Thymus (tissue), 11 donors: ENCODE data around the gene DPYD. TPM values are rescaled to one million over a fixed set of nuclear protein-coding genes. Genes with fewer than 3 reads are reported as not detected.

ENCODE experiments used
- DNase-seq, 9 donors: peaks; one replicate each; pipeline ENCODE4 v3.0.0-alpha.2; 2013; ENCODE audit warnings: low spot score in 9 of 9, low read depth in 6 of 9, missing footprints in 1 of 9
- H3K27ac ChIP-seq, 2 donors: one replicate each; pipeline ENCODE4 v1.5.1; 2013; ENCODE audit warnings: control low read depth in 1 of 2, low read depth in 1 of 2, low read length in 1 of 2, mild to moderate bottlenecking in 1 of 2, moderate library complexity in 1 of 2
- H3K27me3 ChIP-seq, 2 donors: one replicate each; pipeline ENCODE4 v1.5.1; 2013; ENCODE audit warnings: low read length in 1 of 2; ENCODE audit not compliant: control insufficient read depth in 2 of 2, insufficient read depth in 1 of 2
- H3K36me3 ChIP-seq, 2 donors: one replicate each; pipeline ENCODE4 v1.5.1; 2013; ENCODE audit warnings: low read length in 1 of 2, mild to moderate bottlenecking in 1 of 2, moderate library complexity in 1 of 2; ENCODE audit not compliant: control insufficient read depth in 2 of 2, insufficient read depth in 2 of 2
- H3K4me1 ChIP-seq, 2 donors: one replicate each; pipeline ENCODE4 v1.5.1; 2013; ENCODE audit warnings: low read length in 2 of 2; ENCODE audit not compliant: control insufficient read depth in 2 of 2, insufficient read depth in 2 of 2
- H3K4me3 ChIP-seq, 2 donors: one replicate each; pipeline ENCODE4 v1.5.1; 2013; ENCODE audit warnings: low read length in 2 of 2, control low read depth in 1 of 2, mild to moderate bottlenecking in 1 of 2
- H3K9me3 ChIP-seq, 2 donors: one replicate each; pipeline ENCODE4 v1.5.1; 2013; ENCODE audit warnings: low read length in 1 of 2, mild to moderate bottlenecking in 1 of 2; ENCODE audit not compliant: control insufficient read depth in 2 of 2, insufficient read depth in 1 of 2
- WGBS: extraction: QIAGEN DNeasy Blood & Tissue Kit; methylation state at CpG from one replicate; pipeline ENCODE4 v1.1.7; 2013; 5-methylcytosine and 5-hydroxymethylcytosine counted together
- polyA plus RNA-seq: library from polyadenylated mRNA; stranded (reverse); fragments of 200-250 nt; gene quantifications from one replicate; pipeline ENCODE4 v1.2.3, GENCODE V29; 2013
- total RNA-seq: library from RNA; stranded (reverse); fragments of 120-200 nt; gene quantifications from one replicate; pipeline ENCODE4 v1.2.4, GENCODE V29; 2013
- donor health status: healthy.

Gene DPYD
- total and polyA plus RNA-seq, 2 donors: 13.1 to 29.4 TPM

- H3K27me3 ChIP-seq: no peaks in the 10 kb centered on the region
- WGBS: 21% methylated on average over 8 of the region's 8 CpGs
- H3K9me3 ChIP-seq: no peaks in the 10 kb centered on the region
- no peak overlapping the region for H3K27ac ChIP-seq
- H3K4me1 ChIP-seq: peaks cover 0 to 4% of the 10 kb centered on the region in 2 donors
- H3K36me3 ChIP-seq: no peaks in the 10 kb centered on the region
- DNase-seq: peak in 5 of 9 donors; percentile 21 to 67 (median 37)
- H3K4me3 ChIP-seq: no peak overlapping the region
Measured at GRCh38 chr1:97911266-97912215, 9.3 kb downstream of the DPYD start.

DNA sequence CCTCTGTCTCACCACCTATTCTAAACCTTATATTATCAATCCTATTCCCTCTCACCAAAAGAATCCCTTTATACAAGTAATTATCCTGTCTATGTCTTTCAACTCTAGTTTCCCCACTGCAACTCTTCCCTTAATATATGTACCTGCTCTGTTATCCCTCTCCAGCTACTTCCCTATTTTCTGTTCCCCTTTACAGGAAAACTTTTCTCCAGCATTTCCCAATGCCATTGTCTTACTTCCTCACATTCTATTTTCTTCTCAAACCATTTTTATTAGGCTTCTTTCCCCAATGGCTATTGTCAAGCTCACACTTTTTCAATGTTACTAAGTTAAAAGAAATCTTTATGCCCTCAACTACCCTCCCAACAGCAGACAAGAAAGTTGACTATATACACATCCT, 11.6 kb downstream of the DPYD start:
- H3K4me3 ChIP-seq: no peak overlapping the region
- no peaks in the 10 kb centered on the region for H3K27me3 ChIP-seq
- no peak for DNase-seq
- H3K36me3 ChIP-seq: no peaks in the 10 kb centered on the region
- no peak overlapping the region for H3K27ac ChIP-seq
- peaks cover 0 to 4% of the 10 kb centered on the region in 2 donors for H3K4me1 ChIP-seq
- H3K9me3 ChIP-seq: no peaks in the 10 kb centered on the region

GRCh38 chr1:97907886-97908285, 12.9 kb downstream of the DPYD start:
- no peak overlapping the region for H3K4me3 ChIP-seq
- H3K36me3 ChIP-seq: no peaks in the 10 kb centered on the region
- no peak for DNase-seq
- no peak overlapping the region for H3K27ac ChIP-seq
- peaks cover 0 to 4% of the 10 kb centered on the region in 2 donors for H3K4me1 ChIP-seq
- 98% methylated on average over 3 of the region's 3 CpGs for WGBS
- no peaks in the 10 kb centered on the region for H3K9me3 ChIP-seq
- no peaks in the 10 kb centered on the region for H3K27me3 ChIP-seq

GRCh38 chr1:97906567-97907241, 14.1 kb downstream of the DPYD start:
- H3K27me3 ChIP-seq: no peaks in the 10 kb centered on the region
- no peak overlapping the region for H3K4me3 ChIP-seq
- peaks cover 0 to 4% of the 10 kb centered on the region in 2 donors for H3K4me1 ChIP-seq
- no peak for DNase-seq
- 93% methylated on average over 7 of the region's 7 CpGs for WGBS
- H3K36me3 ChIP-seq: no peaks in the 10 kb centered on the region
- H3K27ac ChIP-seq: no peak overlapping the region
- H3K9me3 ChIP-seq: no peaks in the 10 kb centered on the region

- H3K9me3 ChIP-seq: no peaks in the 10 kb centered on the region
- H3K27ac ChIP-seq: no peak overlapping the region
- no peaks in the 10 kb centered on the region for H3K36me3 ChIP-seq
- no peak overlapping the region for H3K4me3 ChIP-seq
- 98% methylated on average over 6 of the region's 6 CpGs for WGBS
- H3K4me1 ChIP-seq: no peaks in the 10 kb centered on the region
- H3K27me3 ChIP-seq: no peaks in the 10 kb centered on the region
- no peak for DNase-seq
Measured at GRCh38 chr1:97905141-97905940, 15.5 kb downstream of the DPYD start.

GRCh38 chr1:97904534-97904933, 16.3 kb downstream of the DPYD start:
- Histone ChIP-seq H3K9me3 (no peaks in the 10 kb centered on the region), H3K36me3 (no peaks in the 10 kb centered on the region), H3K27me3 (no peaks in the 10 kb centered on the region), H3K27ac (no peak overlapping the region), H3K4me3 (no peak overlapping the region), H3K4me1 (no peaks in the 10 kb centered on the region)
- no peak for DNase-seq

DNA sequence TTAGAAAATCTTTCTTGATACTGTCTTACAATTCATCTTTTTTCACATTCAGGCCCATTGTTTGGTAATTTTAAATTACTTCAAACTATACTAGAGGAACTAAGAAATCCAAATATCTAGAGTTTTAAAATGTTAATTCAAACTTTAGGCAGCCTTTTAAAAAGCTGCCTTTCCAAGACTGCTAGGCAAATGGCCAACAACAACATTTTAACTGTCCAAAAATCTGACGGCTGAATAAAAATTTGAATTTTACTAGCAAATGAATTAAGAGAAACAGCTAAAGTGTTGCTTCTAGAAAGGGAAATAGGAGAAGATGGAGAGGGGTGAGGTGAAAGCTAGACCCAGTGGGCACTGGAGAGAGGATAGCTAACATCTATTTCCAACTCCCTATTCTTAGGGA, 17.2 kb downstream of the DPYD start:
- Histone ChIP-seq H3K4me1 (no peaks in the 10 kb centered on the region), H3K9me3 (peaks cover 0 to 7% of the 10 kb centered on the region in 2 donors), H3K36me3 (peaks cover 0 to 2% of the 10 kb centered on the region in 2 donors), H3K27ac (no peak overlapping the region), H3K27me3 (no peaks in the 10 kb centered on the region), H3K4me3 (no peak overlapping the region)
- DNase-seq: no peak
- 94% methylated on average over 1 of the region's 1 CpG for WGBS

DNA sequence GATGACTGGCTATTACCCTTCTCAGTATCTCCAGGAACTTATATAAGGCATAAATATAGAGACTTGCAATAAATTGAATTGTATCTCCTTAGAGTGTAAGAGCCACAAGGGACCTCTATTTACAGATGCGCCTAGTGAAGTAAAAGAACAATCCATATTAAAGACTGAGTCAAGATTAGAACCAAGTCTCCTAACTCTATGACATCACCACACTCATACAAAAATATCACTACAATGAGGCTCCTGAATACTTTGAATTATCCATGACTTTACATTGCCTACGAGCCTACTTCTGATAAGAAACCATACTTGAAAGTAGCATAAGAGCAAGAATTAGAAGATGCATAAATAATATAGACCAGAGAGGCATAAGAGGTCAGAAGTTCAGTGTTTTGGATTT, 18.8 kb downstream of the DPYD start:
- 98% methylated on average over 2 of the region's 2 CpGs for WGBS
- Histone ChIP-seq H3K27ac (no peak overlapping the region), H3K9me3 (peaks cover 0 to 9% of the 10 kb centered on the region in 2 donors), H3K36me3 (peaks cover 0 to 2% of the 10 kb centered on the region in 2 donors), H3K27me3 (no peaks in the 10 kb centered on the region), H3K4me3 (no peak overlapping the region), H3K4me1 (no peaks in the 10 kb centered on the region)
- no peak for DNase-seq
